Liver (tissue), 9 donors: ENCODE measurements around the gene ABCD3. TPM values are rescaled to one million over a fixed set of nuclear protein-coding genes. Genes with fewer than 3 reads are reported as not detected.

Experiments
- DNase-seq: peaks from one replicate; pipeline ENCODE4 v3.0.0-alpha.2; 2017; ENCODE audit warnings: low spot score
- H3K27ac ChIP-seq, 2 donors: one replicate each; pipeline ENCODE4 v1.7.0; 2013; ENCODE audit warnings: inconsistent platforms in 2 of 2, low read length in 2 of 2, control low read depth in 1 of 2, low read depth in 1 of 2, mild to moderate bottlenecking in 1 of 2
- H3K27me3 ChIP-seq, 4 donors: one replicate each; pipeline versions ENCODE4 v1.6.1 to v1.7.0; 2013; ENCODE audit warnings: low read length in 3 of 4, inconsistent platforms in 1 of 4, mild to moderate bottlenecking in 1 of 4, moderate library complexity in 1 of 4; ENCODE audit not compliant: control insufficient read depth in 4 of 4, insufficient read depth in 4 of 4
- H3K36me3 ChIP-seq, 4 donors: one replicate each; pipeline versions ENCODE4 v1.6.1 to v1.7.0; 2013; ENCODE audit warnings: low read length in 3 of 4, mild to moderate bottlenecking in 3 of 4, low read depth in 1 of 4, moderate library complexity in 1 of 4; ENCODE audit not compliant: control insufficient read depth in 4 of 4, insufficient read depth in 3 of 4
- H3K4me1 ChIP-seq, 4 donors: one replicate each; pipeline versions ENCODE4 v1.6.1 to v1.7.0; 2013; ENCODE audit warnings: low read length in 3 of 4, mild to moderate bottlenecking in 3 of 4, moderate library complexity in 1 of 4; ENCODE audit not compliant: control insufficient read depth in 4 of 4, insufficient read depth in 4 of 4
- H3K4me3 ChIP-seq, 3 donors: one replicate each; pipeline versions ENCODE4 v1.6.1 to v1.7.0; 2013; ENCODE audit warnings: low read length in 3 of 3, control low read depth in 1 of 3, low read depth in 1 of 3, mild to moderate bottlenecking in 1 of 3
- H3K9ac ChIP-seq, 2 donors: one replicate each; pipeline ENCODE4 v1.7.0; 2013; ENCODE audit warnings: low read length in 2 of 2, mild to moderate bottlenecking in 2 of 2, moderate library complexity in 2 of 2, control low read depth in 1 of 2, low read depth in 1 of 2
- H3K9me3 ChIP-seq, 4 donors: one replicate each; pipeline versions ENCODE4 v1.6.1 to v1.7.0; 2013; ENCODE audit warnings: low read length in 3 of 4; ENCODE audit not compliant: control insufficient read depth in 4 of 4
- EGR1 ChIP-seq, 2 donors: IDR thresholded peaks; 2 replicates each; pipeline ENCODE4 v1.6.1; 2016 to 2018; ENCODE audit warnings: antibody characterized with exemption in 2 of 2, low read depth in 2 of 2
- FOXA1 ChIP-seq: IDR thresholded peaks from 2 replicates; pipeline ENCODE4 v1.6.1; 2016; ENCODE audit warnings: antibody characterized with exemption
- GABPA ChIP-seq, 2 donors: IDR thresholded peaks in 1 of 2; conservative IDR thresholded peaks in 1 of 2; 2 replicates each; pipeline ENCODE4 v1.6.1; 2016; ENCODE audit warnings: antibody characterized with exemption in 2 of 2, mild to moderate bottlenecking in 1 of 2, moderate library complexity in 1 of 2
- HNF4A ChIP-seq, 2 donors: conservative IDR thresholded peaks; 2 replicates each; pipeline ENCODE4 v1.6.1; 2016; ENCODE audit warnings: antibody characterized with exemption in 2 of 2, mild to moderate bottlenecking in 2 of 2
- HNF4G ChIP-seq: IDR thresholded peaks from 2 replicates; pipeline ENCODE4 v1.6.1; 2016; ENCODE audit warnings: antibody characterized with exemption
- RAD21 ChIP-seq, 2 donors: IDR thresholded peaks; 2 replicates each; pipeline ENCODE4 v1.6.1; 2016; ENCODE audit warnings: antibody characterized with exemption in 2 of 2, mild to moderate bottlenecking in 2 of 2
- REST ChIP-seq: IDR thresholded peaks from 2 replicates; pipeline ENCODE4 v1.6.1; 2016; ENCODE audit warnings: antibody characterized with exemption, mild to moderate bottlenecking
- RXRA ChIP-seq, 2 donors: IDR thresholded peaks; 2 replicates each; pipeline ENCODE4 v1.6.1; 2017 to 2018; ENCODE audit warnings: antibody characterized with exemption in 2 of 2, mild to moderate bottlenecking in 1 of 2
- SP1 ChIP-seq: IDR thresholded peaks from 2 replicates; pipeline ENCODE4 v1.6.1; 2018; ENCODE audit warnings: antibody characterized with exemption, mild to moderate bottlenecking
- TAF1 ChIP-seq: conservative IDR thresholded peaks from 2 replicates; pipeline ENCODE4 v1.6.1; 2016; ENCODE audit warnings: antibody characterized with exemption, mild to moderate bottlenecking
- YY1 ChIP-seq: IDR thresholded peaks from 2 replicates; pipeline ENCODE4 v1.6.1; 2016; ENCODE audit warnings: antibody characterized with exemption, mild to moderate bottlenecking
- ZBTB33 ChIP-seq: IDR thresholded peaks from 2 replicates; pipeline ENCODE4 v1.6.1; 2016; ENCODE audit warnings: antibody characterized with exemption
- WGBS: extraction: QIAGEN DNeasy Blood & Tissue Kit; methylation state at CpG from one replicate; pipeline ENCODE4 v1.1.7; 2013; 5-methylcytosine and 5-hydroxymethylcytosine counted together
- polyA plus RNA-seq, 2 donors: library from polyadenylated mRNA; stranded (reverse) in 1 of 2; unstranded in 1 of 2; fragments of 200-250 nt in 1 of 2; fragments of >200 nt in 1 of 2; fragmentation: Nextera tagmentation in 1 of 2; extraction: Ambion mirVana in 1 of 2; gene quantifications; one replicate each; pipeline versions ENCODE4 v1.2.1 to v1.2.3, GENCODE V29; 2013 to 2015
- total RNA-seq, 2 donors: library from RNA; depleted of rRNA; stranded (reverse); fragments of >200 nt; gene quantifications; one replicate each; pipeline ENCODE4 v1.2.3, GENCODE V29; 2014
- TF ChIP-seq, protein P1 (sequence below): IDR thresholded peaks from 2 replicates; pipeline ENCODE4 v1.6.1; 2016; ENCODE audit warnings: antibody characterized with exemption
- TF ChIP-seq, protein P2 (sequence below): IDR thresholded peaks from 2 replicates; pipeline ENCODE4 v1.6.1; 2016; ENCODE audit warnings: antibody characterized with exemption
- TF ChIP-seq, protein P3 (sequence below): fragments of 150-350 bp; IDR thresholded peaks from 2 replicates; pipeline ENCODE4 v1.5.1; 2017; ENCODE audit warnings: improper control_type of control experiment, low read depth, low read length; ENCODE audit not compliant: missing input control
- donor health status: healthy.
- donor health status: healthy.
- donor health status: healthy.
- donor health status: healthy.
- donor health status: healthy.

ABCD3 gene
- total and polyA plus RNA-seq, 4 donors: 49.2 to 133 (median 62.5) TPM

DNA sequence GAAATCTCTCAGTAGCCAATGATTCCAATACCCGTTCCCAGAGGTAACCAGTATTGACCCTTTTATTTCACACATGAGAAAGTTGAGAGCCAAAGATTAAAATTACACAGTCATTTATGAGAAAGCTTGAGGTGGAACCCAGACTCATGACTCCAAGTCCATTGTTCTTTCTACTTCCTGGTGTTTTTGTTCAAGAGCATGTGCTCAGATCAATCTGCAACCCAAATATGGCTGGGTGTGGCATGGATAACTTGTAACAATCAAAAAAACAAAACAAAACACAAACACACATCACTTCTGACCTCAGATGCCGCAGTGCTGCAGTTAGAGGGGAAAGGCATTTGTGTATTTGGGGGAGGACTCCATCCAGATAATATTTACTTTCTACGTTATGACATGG is 18.7 kb upstream of the ABCD3 start:
- DNase-seq: no peak
- TF ChIP-seq REST (no peak), TAF1 (no peak), SP1 (no peak), HNF4A (conservative IDR thresholded peaks at IDR 0.05) (no peak)
- Histone ChIP-seq H3K4me1 (no peaks in the 10 kb centered on the region), H3K9ac (no peak overlapping the region), H3K4me3 (no peak overlapping the region), H3K27me3 (no peaks in the 10 kb centered on the region), H3K36me3 (no peaks in the 10 kb centered on the region), H3K9me3 (no peaks in the 10 kb centered on the region), H3K27ac (no peak overlapping the region)
- 90% methylated on average over 3 of the region's 3 CpGs for WGBS

DNA sequence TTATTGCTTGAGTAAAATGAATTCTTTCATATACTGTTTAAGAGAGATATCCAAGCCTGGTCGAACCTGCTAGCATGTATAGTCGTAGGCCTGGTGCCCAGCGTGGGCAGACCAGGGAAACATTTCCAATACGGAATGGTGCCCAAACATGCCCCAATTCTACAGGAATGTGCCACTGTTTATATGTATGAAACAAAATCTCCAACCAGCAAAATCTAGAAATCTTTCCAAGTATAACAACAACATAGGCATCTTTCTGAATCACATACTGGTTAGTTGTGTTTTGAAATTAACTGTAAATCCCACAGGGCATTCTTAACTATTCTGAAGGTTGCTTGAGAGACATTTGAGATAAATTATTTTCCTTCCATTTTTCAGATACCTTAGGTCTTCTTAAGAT is 17.0 kb upstream of the ABCD3 start:
- no peaks in the 10 kb centered on the region for H3K27me3 ChIP-seq
- no peaks in the 10 kb centered on the region for H3K4me1 ChIP-seq
- H3K9me3 ChIP-seq: no peaks in the 10 kb centered on the region
- no peak overlapping the region for H3K27ac ChIP-seq
- 97% methylated on average over 4 of the region's 4 CpGs for WGBS
- H3K9ac ChIP-seq: no peak overlapping the region
- no peaks in the 10 kb centered on the region for H3K36me3 ChIP-seq
- TF ChIP-seq HNF4G (no peak), HNF4A (conservative IDR thresholded peaks at IDR 0.05) (no peak), GABPA (IDR thresholded peaks at IDR 0.05 in 1 of 2, conservative IDR thresholded peaks at IDR 0.05 in 1 of 2) (no peak), YY1 (no peak), EGR1 (IDR thresholded peaks at IDR 0.05; ENCODE audit: low read depth in 2 of 2) (no peak), SP1 (no peak), TAF1 (no peak), ZBTB33 (no peak), RAD21 (IDR thresholded peaks at IDR 0.05) (no peak), FOXA1 (no peak)
- TF ChIP-seq, protein P1, sequence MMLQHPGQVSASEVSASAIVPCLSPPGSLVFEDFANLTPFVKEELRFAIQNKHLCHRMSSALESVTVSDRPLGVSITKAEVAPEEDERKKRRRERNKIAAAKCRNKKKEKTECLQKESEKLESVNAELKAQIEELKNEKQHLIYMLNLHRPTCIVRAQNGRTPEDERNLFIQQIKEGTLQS: no peak
- TF ChIP-seq, protein P2, sequence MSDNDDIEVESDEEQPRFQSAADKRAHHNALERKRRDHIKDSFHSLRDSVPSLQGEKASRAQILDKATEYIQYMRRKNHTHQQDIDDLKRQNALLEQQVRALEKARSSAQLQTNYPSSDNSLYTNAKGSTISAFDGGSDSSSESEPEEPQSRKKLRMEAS: no peak
- DNase-seq: no peak
- H3K4me3 ChIP-seq: no peak overlapping the region

GRCh38 chr1:94406446-94406845 is 11.7 kb upstream of the ABCD3 start:
- H3K36me3 ChIP-seq: no peaks in the 10 kb centered on the region
- H3K27ac ChIP-seq: no peak overlapping the region
- H3K27me3 ChIP-seq: no peaks in the 10 kb centered on the region
- 80% methylated on average over 4 of the region's 4 CpGs for WGBS
- H3K9ac ChIP-seq: no peak overlapping the region
- no peak overlapping the region for H3K4me3 ChIP-seq
- H3K9me3 ChIP-seq: no peaks in the 10 kb centered on the region
- no peaks in the 10 kb centered on the region for H3K4me1 ChIP-seq
- DNase-seq: no peak
- TF ChIP-seq, protein P2: no peak
- TF ChIP-seq, protein P3, sequence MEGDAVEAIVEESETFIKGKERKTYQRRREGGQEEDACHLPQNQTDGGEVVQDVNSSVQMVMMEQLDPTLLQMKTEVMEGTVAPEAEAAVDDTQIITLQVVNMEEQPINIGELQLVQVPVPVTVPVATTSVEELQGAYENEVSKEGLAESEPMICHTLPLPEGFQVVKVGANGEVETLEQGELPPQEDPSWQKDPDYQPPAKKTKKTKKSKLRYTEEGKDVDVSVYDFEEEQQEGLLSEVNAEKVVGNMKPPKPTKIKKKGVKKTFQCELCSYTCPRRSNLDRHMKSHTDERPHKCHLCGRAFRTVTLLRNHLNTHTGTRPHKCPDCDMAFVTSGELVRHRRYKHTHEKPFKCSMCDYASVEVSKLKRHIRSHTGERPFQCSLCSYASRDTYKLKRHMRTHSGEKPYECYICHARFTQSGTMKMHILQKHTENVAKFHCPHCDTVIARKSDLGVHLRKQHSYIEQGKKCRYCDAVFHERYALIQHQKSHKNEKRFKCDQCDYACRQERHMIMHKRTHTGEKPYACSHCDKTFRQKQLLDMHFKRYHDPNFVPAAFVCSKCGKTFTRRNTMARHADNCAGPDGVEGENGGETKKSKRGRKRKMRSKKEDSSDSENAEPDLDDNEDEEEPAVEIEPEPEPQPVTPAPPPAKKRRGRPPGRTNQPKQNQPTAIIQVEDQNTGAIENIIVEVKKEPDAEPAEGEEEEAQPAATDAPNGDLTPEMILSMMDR: no peak
- no peak for TF ChIP-seq FOXA1
- TF ChIP-seq EGR1 (IDR thresholded peaks at IDR 0.05; ENCODE audit: low read depth in 2 of 2): no peak
- no peak for TF ChIP-seq RXRA (IDR thresholded peaks at IDR 0.05)
- TF ChIP-seq SP1: no peak
- no peak for TF ChIP-seq HNF4A (conservative IDR thresholded peaks at IDR 0.05)
- no peak for TF ChIP-seq ZBTB33
